H1 (cell line): Measurements from ENCODE around the gene MID1. TPM values are rescaled to one million over a fixed set of nuclear protein-coding genes. Genes with fewer than 3 reads are reported as not detected.

ENCODE experiments used
- CTCF ChIA-PET: fragments of 300-600 bp; sonication (Branson Sonifier 250); formaldehyde crosslinking; loops from one replicate; lab custom pipeline; 2021; ENCODE audit not compliant: partially characterized antibody; lab: Charles Lee
- POLR2A ChIA-PET: fragments of 300-600 bp; sonication (Branson Sonifier 250); formaldehyde crosslinking; loops from one replicate; lab custom pipeline; 2021; ENCODE audit warnings: inconsistent platforms; ENCODE audit not compliant: partially characterized antibody; lab: Charles Lee
- DNase-seq, 2 experiments: peaks; one replicate each; pipeline versions ENCODE4 v3.0.0 to v3.0.0-alpha.2; 2010 to 2022; ENCODE audit warnings: low spot score in 2 of 2, low read depth in 1 of 2, mixed read lengths in 1 of 2
- FAIRE-seq: peaks from 2 replicates; lab custom pipeline; 2011; peaks lifted over from hg19 to GRCh38; lab: Jason Lieb, UNC
- H2AFZ ChIP-seq: 2 replicates; pipeline ENCODE4 v1.8.1; 2012; ENCODE audit warnings: low read length, inconsistent platforms
- H2AK5ac ChIP-seq: 2 replicates; pipeline ENCODE4 v1.6.1; 2013; ENCODE audit warnings: low read depth, low read length
- H2BK120ac ChIP-seq: replicated peaks from 2 replicates; pipeline ENCODE3; 2013; ENCODE audit warnings: low read depth, low read length, inconsistent platforms
- H2BK12ac ChIP-seq: 2 replicates; pipeline ENCODE4 v1.6.1; 2013; ENCODE audit warnings: low read depth, low read length
- H2BK15ac ChIP-seq: 2 replicates; pipeline ENCODE4 v1.6.1; 2013; ENCODE audit warnings: low read length
- H2BK20ac ChIP-seq: 2 replicates; pipeline ENCODE4 v1.6.1; 2013; ENCODE audit warnings: low read length
- H2BK5ac ChIP-seq: 2 replicates; pipeline ENCODE4 v1.6.1; 2013; ENCODE audit warnings: low read depth, low read length
- H3K14ac ChIP-seq: 2 replicates; pipeline ENCODE4 v1.6.1; 2013; ENCODE audit warnings: inconsistent platforms; ENCODE audit not compliant: insufficient read length
- H3K18ac ChIP-seq: 2 replicates; pipeline ENCODE4 v1.6.1; 2013; ENCODE audit warnings: low read length; ENCODE audit errors: extremely low read depth
- H3K23ac ChIP-seq: 2 replicates; pipeline ENCODE4 v1.6.1; 2013; ENCODE audit warnings: inconsistent platforms; ENCODE audit not compliant: insufficient read length
- H3K23me2 ChIP-seq: 2 replicates; pipeline ENCODE4 v1.6.1; 2013; ENCODE audit warnings: low read depth, low read length
- H3K27ac ChIP-seq: 2 replicates; pipeline ENCODE4 v1.6.1; 2011; ENCODE audit warnings: low read depth, low read length, inconsistent platforms
- H3K27me3 ChIP-seq, 4 experiments: replicated peaks in 1 of 4; 1 replicate in 1 of 4; 2 replicates in 3 of 4; pipeline versions ENCODE4 v1.6.1 to v1.8.1; 2011 to 2013; ENCODE audit warnings: low read length in 3 of 4, mild to moderate bottlenecking in 3 of 4, inconsistent platforms in 2 of 4, mixed read lengths in 2 of 4, moderate library complexity in 1 of 4; ENCODE audit not compliant: control insufficient read depth in 3 of 4, insufficient read depth in 3 of 4; ENCODE audit errors: extremely low read depth in 1 of 4
- H3K36me3 ChIP-seq, 4 experiments: 2 replicates each; pipeline versions ENCODE4 v1.6.1 to v1.8.1; 2011 to 2013; ENCODE audit warnings: mild to moderate bottlenecking in 4 of 4, low read length in 3 of 4, moderate library complexity in 2 of 4, control low read depth in 1 of 4, inconsistent platforms in 1 of 4; ENCODE audit not compliant: insufficient read depth in 4 of 4, control insufficient read depth in 2 of 4
- H3K4ac ChIP-seq: replicated peaks from 2 replicates; pipeline ENCODE3; 2013; ENCODE audit warnings: low read length, low read depth, mixed read lengths, inconsistent platforms; ENCODE audit not compliant: insufficient read length
- H3K4me1 ChIP-seq, 4 experiments: replicated peaks in 1 of 4; 1 replicate in 1 of 4; 2 replicates in 3 of 4; pipeline versions ENCODE4 v1.6.1 to v1.8.1; 2011 to 2013; ENCODE audit warnings: low read length in 3 of 4, inconsistent platforms in 2 of 4, mixed read lengths in 1 of 4; ENCODE audit not compliant: insufficient read depth in 4 of 4, control insufficient read depth in 3 of 4
- H3K4me2 ChIP-seq, 2 experiments: 2 replicates each; pipeline versions ENCODE4 v1.6.1 to v1.8.1; 2011 to 2013; ENCODE audit warnings: low read depth in 2 of 2, low read length in 2 of 2, control low read depth in 1 of 2, inconsistent platforms in 1 of 2, mild to moderate bottlenecking in 1 of 2; ENCODE audit not compliant: insufficient read depth in 1 of 2
- H3K4me3 ChIP-seq, 4 experiments: fragments of 200-600, 300-600 bp in 1 of 4; sonication (generic), shearing (Covaris generic), sonication (Bioruptor Twin) in 1 of 4; 2 replicates each; pipeline versions ENCODE4 v1.5.1 to v1.8.1; 2011 to 2016; ENCODE audit warnings: low read length in 4 of 4, low read depth in 3 of 4, control low read depth in 2 of 4, inconsistent platforms in 2 of 4, mild to moderate bottlenecking in 2 of 4, mixed read lengths in 1 of 4, moderate library complexity in 1 of 4; ENCODE audit not compliant: insufficient read depth in 2 of 4; ENCODE audit errors: extremely low read depth in 1 of 4
- H3K56ac ChIP-seq: replicated peaks from 2 replicates; pipeline ENCODE3; 2013; ENCODE audit warnings: low read depth, mild to moderate bottlenecking, mixed read lengths, low read length, inconsistent platforms; ENCODE audit not compliant: insufficient read length
- H3K79me1 ChIP-seq: 2 replicates; pipeline ENCODE4 v1.6.1; 2013; ENCODE audit warnings: low read depth, low read length, control low read depth
- H3K79me2 ChIP-seq, 2 experiments: 2 replicates each; pipeline versions ENCODE4 v1.6.1 to v1.8.1; 2012 to 2013; ENCODE audit warnings: low read length in 2 of 2, mild to moderate bottlenecking in 2 of 2, inconsistent platforms in 1 of 2; ENCODE audit not compliant: insufficient read depth in 2 of 2, control insufficient read depth in 1 of 2
- H3K9ac ChIP-seq, 4 experiments: replicated peaks in 1 of 4; 1 replicate in 1 of 4; 2 replicates in 3 of 4; pipeline versions ENCODE4 v1.6.1 to v1.8.1; 2011 to 2013; ENCODE audit warnings: low read depth in 3 of 4, low read length in 3 of 4, control low read depth in 2 of 4, mild to moderate bottlenecking in 2 of 4, moderate library complexity in 2 of 4, inconsistent platforms in 1 of 4; ENCODE audit errors: extremely low read depth in 1 of 4
- H3K9me3 ChIP-seq, 2 experiments: 2 replicates each; pipeline versions ENCODE4 v1.6.1 to v1.8.1; 2012 to 2013; ENCODE audit warnings: mild to moderate bottlenecking in 2 of 2, moderate library complexity in 2 of 2, control low read depth in 1 of 2, inconsistent platforms in 1 of 2, low read depth in 1 of 2, low read length in 1 of 2, mixed read lengths in 1 of 2; ENCODE audit not compliant: insufficient read depth in 2 of 2
- H4K20me1 ChIP-seq, 2 experiments: replicated peaks in 1 of 2; 2 replicates each; pipeline versions ENCODE3 to v1.8.1; 2011 to 2013; ENCODE audit warnings: inconsistent platforms in 2 of 2, low read length in 2 of 2, mild to moderate bottlenecking in 1 of 2; ENCODE audit not compliant: insufficient read depth in 2 of 2, control insufficient read depth in 1 of 2
- H4K5ac ChIP-seq: 2 replicates; pipeline ENCODE4 v1.6.1; 2013; ENCODE audit warnings: low read length, low read depth, mixed read lengths, inconsistent platforms; ENCODE audit not compliant: insufficient read length
- H4K8ac ChIP-seq: 2 replicates; pipeline ENCODE4 v1.8.0; 2013; ENCODE audit warnings: mild to moderate bottlenecking, moderate library complexity, low read length, inconsistent platforms; ENCODE audit not compliant: insufficient read depth; ENCODE audit errors: extremely low read depth
- H4K91ac ChIP-seq: replicated peaks from 2 replicates; pipeline ENCODE3; 2013; ENCODE audit warnings: low read length, mixed read lengths, inconsistent platforms; ENCODE audit not compliant: insufficient read length
- WGBS, 2 experiments: shearing (Covaris generic) in 1 of 2; methylation state at CpG; one replicate each; pipeline versions ENCODE4 v1.1.6 to v1.1.7; 2013 to 2015; ENCODE audit warnings: low lambda C conversion rate in 2 of 2, mixed read lengths in 2 of 2, inconsistent platforms in 1 of 2, low coverage in 1 of 2, missing lambda C conversion rate in 1 of 2; ENCODE audit not compliant: insufficient replicate concordance in 2 of 2, insufficient coverage in 1 of 2, insufficient read length in 1 of 2; ENCODE audit errors: extremely low coverage in 1 of 2, missing lambda C conversion rate in 1 of 2; 5-methylcytosine and 5-hydroxymethylcytosine counted together
- polyA plus RNA-seq, 7 experiments: library from polyadenylated mRNA; depleted of rRNA in 3 of 7; stranded (reverse) in 5 of 7; unstranded in 2 of 7; fragments of >200 nt in 5 of 7; fragments of 200-250 nt in 2 of 7; gene quantifications; 1 replicate in 5 of 7; 2 replicates in 1 of 7; 4 replicates in 1 of 7; pipeline versions ENCODE4 v1.2.1 to v1.2.3, GENCODE V29; 2011 to 2013; ENCODE audit warnings: missing spikeins in 2 of 7, mixed read lengths in 2 of 7
- total RNA-seq: library from RNA; stranded (reverse); fragmentation: NEBNext Ultra II Directional; extraction: Animal tissue kit (Norgen Biotek cat#: 25700); gene quantifications from 2 replicates; pipeline ENCODE4 v1.2.1, GENCODE V29; 2021
- TF ChIP-seq, protein P1 (sequence below): IDR thresholded peaks from 2 replicates; pipeline ENCODE4 v1.6.1; 2012; ENCODE audit warnings: inconsistent platforms

MID1 gene
- total and polyA plus RNA-seq, 2 of the 8 experiments (the other 6 are each of a cell fraction or from before 2014, with no cell fraction given), result 12.9 to 54.3 TPM

DNA sequence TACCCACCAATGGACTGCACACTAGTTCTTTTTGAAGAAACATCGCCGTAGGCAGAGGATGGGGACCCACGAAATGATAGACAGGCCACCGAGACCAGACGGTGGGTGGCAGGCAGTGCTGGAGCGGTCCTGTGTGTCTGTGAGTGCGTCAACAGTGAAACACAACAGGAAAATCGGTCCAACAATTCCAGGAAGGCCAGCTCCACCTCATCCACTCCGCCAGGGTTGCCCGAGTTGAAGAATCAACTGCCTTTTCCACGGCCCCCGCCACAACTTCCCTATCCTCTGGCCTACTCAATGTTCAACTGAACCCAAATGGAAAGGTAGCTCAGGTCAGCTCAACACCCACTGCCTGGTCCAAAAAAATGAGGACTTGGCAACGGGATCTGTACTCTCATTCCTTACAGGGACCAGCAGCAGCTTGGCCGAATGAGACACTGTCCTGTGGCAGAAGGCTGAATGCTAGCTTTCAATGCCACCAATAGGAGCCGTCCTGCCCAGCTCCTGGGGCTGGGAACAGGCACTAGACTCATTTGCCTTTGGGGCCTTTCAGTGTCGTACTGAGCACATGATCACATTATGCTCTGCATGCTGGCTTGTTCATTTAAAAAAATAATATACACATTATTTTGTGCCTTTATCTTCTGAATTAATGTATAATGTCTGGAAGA is 43.5 kb downstream of the MID1 start:
- Histone ChIP-seq H2AK5ac (no peak overlapping the region), H3K4me2 (no peak overlapping the region), H3K56ac (no peak overlapping the region), H4K5ac (no peak overlapping the region), H3K4me3 (no peak overlapping the region), H3K18ac (no peak overlapping the region), H3K36me3 (no peaks in the 10 kb centered on the region; a peak in 1 of 8 replicates), H3K79me2 (peaks cover 3 to 86% of the 10 kb centered on the region in 2 experiments; a peak in 3 of 4 replicates), H4K20me1 (peaks cover 0 to 1% of the 10 kb centered on the region in 2 experiments), H3K27me3 (no peaks in the 10 kb centered on the region), H3K23me2 (no peaks in the 10 kb centered on the region), H2BK5ac (no peak overlapping the region), H2BK120ac (no peak overlapping the region), H3K27ac (no peak overlapping the region), H3K23ac (no peak overlapping the region), H2BK20ac (no peak overlapping the region), H2BK12ac (no peak overlapping the region), H2BK15ac (no peak overlapping the region), H4K91ac (no peak overlapping the region), H3K9ac (no peak overlapping the region), H3K4ac (no peak overlapping the region), H3K4me1 (peaks cover 0 to 9% (median 0%) of the 10 kb centered on the region in 4 experiments; a peak in 2 of 7 replicates), H3K9me3 (peaks cover 0 to 2% of the 10 kb centered on the region in 2 experiments; a peak in 1 of 4 replicates), H3K14ac (no peak overlapping the region), H4K8ac (no peak overlapping the region), H2AFZ (no peak overlapping the region), H3K79me1 (no peaks in the 10 kb centered on the region; the same call in 1 of the 2 replicates)
- POLR2A ChIA-PET, result interaction anchor here (1.1 kb wide), 1 partner anchor 17 kb away, joined by 3 read pairs; no protein-coding TSS in a partner anchor
- no peak for FAIRE-seq
- TF ChIP-seq, protein P1, sequence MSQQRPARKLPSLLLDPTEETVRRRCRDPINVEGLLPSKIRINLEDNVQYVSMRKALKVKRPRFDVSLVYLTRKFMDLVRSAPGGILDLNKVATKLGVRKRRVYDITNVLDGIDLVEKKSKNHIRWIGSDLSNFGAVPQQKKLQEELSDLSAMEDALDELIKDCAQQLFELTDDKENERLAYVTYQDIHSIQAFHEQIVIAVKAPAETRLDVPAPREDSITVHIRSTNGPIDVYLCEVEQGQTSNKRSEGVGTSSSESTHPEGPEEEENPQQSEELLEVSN, result no peak
- CTCF ChIA-PET, result no interaction called here
- no peak for DNase-seq
- 93% methylated on average over 15 of the region's 16 CpGs; no CpG with 5 or more reads in 1 of the 2 experiments for WGBS, 2 experiments
